K562 (cell line): ENCODE data around the gene MATN1. TPM values are rescaled to one million over a fixed set of nuclear protein-coding genes. Genes with fewer than 3 reads are reported as not detected.

Experiments used
- ARID3A ChIP-seq: IDR thresholded peaks from 2 replicates; pipeline ENCODE4 v1.6.1; 2012; ENCODE audit warnings: low read depth, low read length, improper control_type of control experiment, borderline replicate concordance
- CBX1 ChIP-seq: sonication (generic); IDR thresholded peaks from 2 replicates; pipeline ENCODE4 v1.6.1; 2016; ENCODE audit warnings: antibody characterized with exemption, low read depth, mild to moderate bottlenecking
- CBX8 ChIP-seq: fragments of 200-600 bp; sonication (generic); IDR thresholded peaks from 2 replicates; pipeline ENCODE4 v1.6.1; 2012; ENCODE audit warnings: borderline replicate concordance, mixed run types, low read depth, mild to moderate bottlenecking, moderate library complexity, mixed read lengths, low read length, control low read depth, inconsistent platforms; ENCODE audit not compliant: poor library complexity, severe bottlenecking; ENCODE audit errors: extremely low read depth
- EGR1 ChIP-seq: fragments of 450-650 bp; conservative IDR thresholded peaks from 2 replicates; pipeline ENCODE4 v1.6.1; 2017; ENCODE audit warnings: mild to moderate bottlenecking
- FOXK1 ChIP-seq: sonication (generic); formaldehyde crosslinking; IDR thresholded peaks from 2 replicates; pipeline ENCODE4 v1.8.0; 2022; ENCODE audit warnings: missing genetic modification reagents, mild to moderate bottlenecking, borderline replicate concordance
- FOXP1 ChIP-seq: sonication (generic); formaldehyde crosslinking; IDR thresholded peaks from 2 replicates; pipeline ENCODE4 v1.8.0; 2022; ENCODE audit warnings: mild to moderate bottlenecking, missing genetic modification reagents
- KLF16 ChIP-seq: IDR thresholded peaks from 2 replicates; pipeline ENCODE4 v1.6.1; 2016; ENCODE audit warnings: antibody characterized with exemption
- MYBL2 ChIP-seq, 2 experiments: fragments of 450-650 bp in 1 of 2; sonication (generic) in 1 of 2; formaldehyde crosslinking in 1 of 2; IDR thresholded peaks; 2 replicates each; pipeline versions ENCODE4 v1.6.1 to v1.8.1; 2017 to 2022; ENCODE audit warnings: borderline replicate concordance in 1 of 2, inconsistent platforms in 1 of 2, low read depth in 1 of 2, mild to moderate bottlenecking in 1 of 2, missing genetic modification reagents in 1 of 2, moderate library complexity in 1 of 2
- NELFE ChIP-seq: IDR thresholded peaks from 2 replicates; pipeline ENCODE4 v1.6.1; 2011; ENCODE audit warnings: mild to moderate bottlenecking; ENCODE audit not compliant: insufficient read depth, insufficient read length
- NEUROD1 ChIP-seq: fragments of 150-350 bp; IDR thresholded peaks from 2 replicates; pipeline ENCODE4 v1.6.1; 2014; ENCODE audit warnings: borderline replicate concordance, low read length, low read depth; ENCODE audit not compliant: partially characterized antibody
- RBM15 ChIP-seq: fragments of 200-400 bp; formaldehyde crosslinking; IDR thresholded peaks from 2 replicates; pipeline ENCODE4 v1.6.1; 2018; ENCODE audit warnings: mild to moderate bottlenecking, low read length, moderate library complexity; ENCODE audit not compliant: insufficient read depth
- SAP30 ChIP-seq: fragments of 200-600 bp; sonication (generic); IDR thresholded peaks from 2 replicates; pipeline ENCODE4 v1.6.1; 2012; ENCODE audit warnings: borderline replicate concordance, low read depth, mild to moderate bottlenecking, moderate library complexity, low read length, control low read depth, inconsistent platforms; ENCODE audit not compliant: insufficient read depth, poor library complexity, severe bottlenecking
- SFPQ ChIP-seq: fragments of 200-400 bp; formaldehyde crosslinking; IDR thresholded peaks from 2 replicates; pipeline ENCODE4 v1.6.1; 2017; ENCODE audit warnings: mild to moderate bottlenecking, low read depth, low read length, moderate library complexity
- THAP12 ChIP-seq: fragments of 250-450 bp; sonication (Bioruptor Pico); IDR thresholded peaks from 2 replicates; pipeline ENCODE4 v1.9.0; 2021; ENCODE audit warnings: mild to moderate bottlenecking, inconsistent platforms
- WHSC1 ChIP-seq: IDR thresholded peaks from one replicate; pipeline ENCODE4 v1.6.1; 2012; ENCODE audit warnings: low read length, control low read depth, inconsistent platforms
- ZBED1 ChIP-seq: IDR thresholded peaks from 2 replicates; pipeline ENCODE4 v1.6.1; 2014
- ZBTB17 ChIP-seq: fragments of 450-650 bp; formaldehyde crosslinking; IDR thresholded peaks from 2 replicates; pipeline ENCODE4 v1.4.0; 2020; ENCODE audit warnings: mild to moderate bottlenecking
- ZNF3 ChIP-seq: fragments of 250-450 bp; sonication (Bioruptor Pico); IDR thresholded peaks from 2 replicates; pipeline ENCODE4 v1.5.0; 2021; ENCODE audit warnings: mild to moderate bottlenecking, moderate library complexity
- ZNF436 ChIP-seq: fragments of 250-450, 450-650 bp; sonication (Bioruptor Pico); formaldehyde crosslinking; IDR thresholded peaks from 2 replicates; pipeline ENCODE4 v1.7.0; 2020; ENCODE audit warnings: mild to moderate bottlenecking
- polyA plus RNA-seq, 8 experiments: library from polyadenylated mRNA; depleted of rRNA in 4 of 8; stranded (reverse) in 5 of 8; unstranded in 3 of 8; fragments of >200 nt; fragmentation: Nextera tagmentation in 2 of 8; fragmentation: Illumina TruSeq in 1 of 8; extraction: Ambion mirVana in 2 of 8; extraction: Trizol in 1 of 8; gene quantifications; 2 replicates each; pipeline versions ENCODE4 v1.2.1 to v1.2.3, GENCODE V29; 2011 to 2014; ENCODE audit warnings: inconsistent platforms in 1 of 8, missing spikeins in 1 of 8
- total RNA-seq, 7 experiments: library from RNA; depleted of rRNA in 6 of 7; stranded (reverse); fragments of >200 nt in 6 of 7; fragmentation: Illumina TruSeq in 2 of 7; extraction: Trizol in 2 of 7; gene quantifications; 2 replicates each; pipeline versions ENCODE4 v1.2.1 to v1.2.3, GENCODE V29; 2011 to 2021; ENCODE audit warnings: low replicate concordance in 1 of 7

Gene MATN1
- total and polyA plus RNA-seq, 9 of the 15 experiments (the other 6 are each of a cell fraction or from before 2014, with no cell fraction given) = 0.10 to 2.3 (median 1.2) TPM

- TF ChIP-seq NEUROD1 (peak; percentile 99), FOXP1 (peak; percentile 96), FOXK1 (CRISPR knock-in tag) (no peak), SAP30 (no peak), MYBL2 (IDR thresholded peaks at IDR 0.05; ENCODE audit: low read depth) (no peak; the same call in 1 of the 2 replicates), MYBL2 (CRISPR knock-in tag; IDR thresholded peaks at IDR 0.05; ENCODE audit: borderline replicate concordance) (no peak), ZBED1 (peak; percentile 98), ARID3A (no peak), NELFE (peak; percentile 53), WHSC1 (no peak), ZNF436 (CRISPR knock-in tag) (no peak), SFPQ (no peak), THAP12 (CRISPR knock-in tag) (peak; percentile 68), KLF16 (peak; percentile 100), CBX8 (no peak), ZBTB17 (peak; percentile 90), ZNF3 (no peak), RBM15 (no peak), CBX1 (peak; percentile 85), EGR1 (peak; percentile 98)
Measured at GRCh38 chr1:30768830-30769718, 45.7 kb upstream of the MATN1 start (continued).
